HG03521 (cell line): ENCODE results near the gene TMEM229A.
"Not testable (repeated sequence)": the region's sequence is repeated elsewhere in the genome, so short reads cannot be mapped to it uniquely, and the experiment has no call there.

Source experiments
- ATAC-seq: cut with Tn5 transposase; IDR thresholded peaks from one replicate; pipeline ENCODE4 v1.9.1; 2021; ENCODE audit warnings: mild to moderate bottlenecking, moderate library complexity; ENCODE audit not compliant: unreplicated experiment

TMEM229A gene

GRCh38 chr7:124033095-124033806 is 384 bp upstream of the TMEM229A start:
- ATAC-seq: no peak

- ATAC-seq: no peak
Observed at GRCh38 chr7:124031919-124032318, 948 bp downstream of the TMEM229A start.

DNA sequence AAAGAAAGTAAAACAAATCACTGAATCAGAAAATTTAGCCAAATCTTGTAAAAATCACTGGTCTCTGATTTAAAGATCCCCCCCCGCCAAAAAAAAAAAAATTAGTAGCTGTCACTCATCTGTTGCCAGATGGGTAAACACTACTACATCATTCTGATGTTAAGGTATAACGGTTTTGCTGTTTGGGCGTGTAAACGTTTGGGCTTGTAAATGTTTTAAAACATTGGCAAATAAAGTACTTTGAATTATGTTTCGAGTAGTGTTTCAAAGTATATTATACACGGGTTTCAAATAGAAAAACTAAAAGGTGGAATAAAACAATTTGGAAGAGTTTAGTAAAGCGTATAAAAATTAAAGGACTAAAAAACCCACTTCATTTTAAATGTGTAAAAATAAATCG is 1.5 kb downstream of the TMEM229A start:
- no peak for ATAC-seq

GRCh38 chr7:124030964-124031363 is 1.9 kb downstream of the TMEM229A start:
- no peak for ATAC-seq

GRCh38 chr7:124029396-124030188 is 3.3 kb downstream of the TMEM229A start:
- no peak for ATAC-seq

DNA sequence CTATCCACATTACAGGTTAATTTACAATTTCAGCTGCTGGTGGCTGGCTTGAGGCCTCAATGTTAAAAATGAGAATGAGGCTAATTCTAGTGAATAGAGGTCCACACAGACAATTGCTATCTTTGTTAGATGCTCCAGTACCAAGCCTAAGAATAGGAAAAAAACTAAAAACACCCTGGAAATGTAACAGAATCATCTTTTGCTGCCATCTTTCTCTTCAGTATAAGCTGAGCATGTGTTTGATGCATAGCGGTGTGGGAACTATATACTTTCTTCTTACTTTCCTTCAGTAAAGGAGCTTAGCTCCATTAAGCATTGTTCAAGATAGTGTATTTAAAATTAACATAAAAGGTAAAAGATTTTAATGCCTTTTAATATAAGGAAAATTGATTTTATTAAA is 5.6 kb downstream of the TMEM229A start:
- ATAC-seq: no peak

DNA sequence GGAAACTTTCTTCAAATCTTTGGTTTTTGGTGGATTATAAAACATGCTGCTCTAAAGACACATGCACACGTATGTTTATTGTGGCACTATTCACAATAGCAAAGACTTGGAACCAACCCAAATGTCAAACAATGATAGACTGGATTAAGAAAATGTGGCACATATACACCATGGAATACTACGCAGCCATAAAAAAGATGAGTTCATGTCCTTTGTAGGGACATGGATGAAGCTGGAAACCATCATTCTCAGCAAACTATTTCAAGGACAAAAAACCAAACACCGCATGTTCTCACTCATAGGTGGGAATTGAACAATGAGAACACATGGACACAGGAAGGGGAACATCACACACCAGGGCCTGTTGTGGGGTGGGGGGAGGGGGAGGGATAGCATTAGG is 8.5 kb downstream of the TMEM229A start:
- not testable (repeated sequence) for ATAC-seq

DNA sequence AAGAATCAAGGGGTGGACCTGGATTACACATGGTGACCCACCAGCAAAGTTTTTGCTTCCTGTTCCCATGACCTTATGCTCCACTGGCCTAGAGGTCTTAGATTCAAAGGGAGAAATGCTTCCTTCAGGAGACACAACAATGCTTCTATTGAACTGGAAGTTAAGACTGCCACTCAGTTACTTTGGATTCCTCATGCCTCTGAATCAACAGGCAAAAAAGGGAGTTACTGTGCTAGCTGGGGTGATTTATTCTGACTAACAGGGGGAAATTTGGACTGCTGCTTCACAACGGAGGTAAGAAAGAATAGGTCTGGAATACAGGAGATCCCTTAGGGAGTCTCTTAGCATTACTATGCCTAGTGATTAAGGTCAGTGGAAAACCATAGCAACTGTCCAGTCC is 10.3 kb downstream of the TMEM229A start:
- no peak for ATAC-seq

DNA sequence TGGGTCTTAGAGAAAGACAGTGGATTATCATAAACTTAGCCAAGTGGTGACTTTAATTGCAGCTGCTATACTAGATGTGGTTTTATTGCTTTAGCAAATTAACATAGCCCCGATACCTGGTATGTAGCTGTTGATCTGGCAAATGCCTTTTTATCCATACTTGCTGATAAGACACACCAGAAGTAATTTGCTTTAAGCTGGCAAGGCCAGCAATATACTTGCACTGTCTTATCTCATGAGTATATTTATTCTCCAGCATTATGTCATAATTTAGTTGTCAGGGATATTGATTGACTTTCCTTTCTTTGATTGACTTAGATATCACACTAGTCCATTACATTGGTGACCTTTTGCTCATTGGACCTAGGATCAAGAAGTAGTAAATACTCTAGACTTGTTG is 12.8 kb downstream of the TMEM229A start:
- ATAC-seq: no peak

GRCh38 chr7:124013306-124013705 is 19.6 kb downstream of the TMEM229A start:
- no peak for ATAC-seq

DNA sequence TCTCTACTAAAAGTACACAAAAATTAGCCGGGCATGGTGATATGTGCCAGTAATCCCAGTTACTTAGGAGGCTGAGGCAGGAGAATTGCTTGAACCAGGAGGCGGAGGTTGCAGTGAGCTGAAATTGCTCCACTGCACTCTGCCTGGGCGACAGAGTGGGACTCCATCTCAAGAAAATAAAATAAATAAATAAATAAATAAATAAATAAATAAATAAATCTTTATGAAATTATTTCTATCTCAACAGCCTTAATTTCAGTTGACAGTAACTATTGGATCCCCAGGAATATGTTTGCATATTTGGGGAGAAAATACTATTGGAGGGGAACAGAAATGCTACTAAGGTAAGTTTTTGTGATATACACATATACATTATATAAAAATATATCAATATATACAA is 20.0 kb downstream of the TMEM229A start:
- no peak for ATAC-seq

DNA sequence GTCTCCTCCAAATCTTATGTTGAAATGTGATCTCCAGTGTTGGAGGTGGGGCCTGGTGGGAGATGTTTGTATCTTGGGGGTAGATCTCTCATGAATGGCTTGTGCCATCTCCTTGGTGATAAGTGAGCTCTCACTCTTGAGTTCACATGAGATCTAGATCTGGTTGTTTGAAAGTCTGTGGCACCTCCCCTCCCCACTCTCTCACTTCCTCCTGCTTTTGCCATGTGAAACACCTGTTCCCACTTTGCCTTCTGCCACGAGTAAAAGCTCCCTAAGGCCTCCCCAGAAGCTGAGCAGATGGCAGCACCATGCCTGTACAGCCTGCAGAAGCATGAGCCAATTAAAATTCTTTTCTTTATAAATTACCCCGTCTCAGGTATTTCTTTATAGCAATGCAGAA is 23.5 kb downstream of the TMEM229A start:
- no peak for ATAC-seq

- not testable (repeated sequence) for ATAC-seq
Observed at GRCh38 chr7:124008296-124008695, 24.6 kb downstream of the TMEM229A start.

DNA sequence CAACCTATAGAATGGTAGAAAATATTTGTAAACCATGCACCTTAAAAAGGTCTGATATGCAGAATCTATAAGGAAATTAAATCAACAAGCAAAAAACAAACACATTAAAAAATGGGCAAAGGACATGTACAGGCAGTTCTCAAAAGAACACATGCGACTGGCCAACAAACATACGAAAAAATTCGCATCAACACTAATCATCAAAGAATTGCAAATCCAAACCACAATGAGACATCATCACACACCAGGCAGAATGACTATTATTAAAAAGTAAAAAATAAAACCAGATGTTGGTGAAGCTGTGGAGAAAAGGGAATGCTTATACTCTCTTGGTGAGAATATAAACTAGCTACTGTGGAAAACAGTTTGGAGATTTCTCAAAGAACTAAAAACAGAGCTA is 33.2 kb downstream of the TMEM229A start:
- no peak for ATAC-seq

GRCh38 chr7:123998921-123999320 is 33.9 kb downstream of the TMEM229A start:
- ATAC-seq: no peak

- ATAC-seq: no peak
Observed at GRCh38 chr7:123996327-123996625, 36.6 kb downstream of the TMEM229A start.

- no peak for ATAC-seq
Observed at GRCh38 chr7:123995617-123996326, 37.1 kb downstream of the TMEM229A start.

GRCh38 chr7:123994449-123994848 is 38.4 kb downstream of the TMEM229A start:
- no peak for ATAC-seq

DNA sequence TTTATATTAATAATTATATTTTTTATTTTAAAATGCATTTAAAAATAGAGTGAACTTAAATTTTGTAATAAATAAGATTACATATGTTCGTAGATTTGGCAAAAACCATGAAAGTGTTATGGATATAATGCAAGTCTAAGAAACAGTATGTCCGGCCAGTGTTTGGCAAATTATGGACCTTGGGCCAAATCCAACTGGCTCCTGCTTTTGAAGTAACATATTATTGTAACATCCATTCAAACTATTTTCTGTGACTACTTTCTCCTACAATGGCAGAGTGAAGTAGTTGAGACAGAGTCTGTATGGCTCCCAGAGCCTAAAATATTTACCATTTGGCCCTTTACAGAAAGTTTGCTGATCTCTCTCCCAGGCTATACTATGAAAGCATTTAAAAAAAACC is 38.9 kb downstream of the TMEM229A start:
- no peak for ATAC-seq

GRCh38 chr7:123992913-123993518 is 39.9 kb downstream of the TMEM229A start:
- no peak for ATAC-seq

DNA sequence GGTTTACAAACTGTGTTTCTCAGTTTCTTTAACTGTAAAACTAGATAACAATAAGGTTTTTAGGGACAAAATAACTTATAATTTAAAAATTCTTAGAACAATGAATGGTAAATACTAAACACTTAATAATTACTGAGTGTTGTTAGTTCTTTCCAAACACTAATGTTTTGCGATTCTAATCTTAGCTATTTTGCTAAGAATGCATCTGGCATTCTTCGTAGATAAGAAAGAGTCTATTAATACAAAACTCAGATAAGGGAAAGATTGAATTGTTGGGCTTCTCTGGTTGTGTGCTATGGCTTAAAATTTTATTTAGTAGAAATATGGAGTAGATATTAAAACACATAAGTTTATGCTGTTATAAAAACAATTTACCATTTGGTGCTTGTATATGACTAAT is 45.4 kb downstream of the TMEM229A start:
- no peak for ATAC-seq
